DMS53 treated with DMSO at 0.1 percent for 48 hours (cell line): ENCODE measurements around the gene FSCN2.
A peak's percentile ranks its signal among the peaks of the same experiment; 100 is the strongest.
"Not testable (repeated sequence)": the region's sequence is repeated elsewhere in the genome, so short reads cannot be mapped to it uniquely, and the experiment has no call there.

Source experiments
- DNase-seq: peaks from one replicate; lab custom pipeline; 2025; ENCODE audit not compliant: unreplicated experiment; lab: John Stamatoyannopoulos, UW

FSCN2 gene

GRCh38 chr17:81573794-81574642, 45.8 kb downstream of the FSCN2 start:
- no peak for DNase-seq

- DNase-seq: no peak
Observed at GRCh38 chr17:81574643-81574956, 46.4 kb downstream of the FSCN2 start.

GRCh38 chr17:81575836-81576235, 47.7 kb downstream of the FSCN2 start:
- no peak for DNase-seq

GRCh38 chr17:81576621-81577277, 48.6 kb downstream of the FSCN2 start:
- DNase-seq: peak; percentile 16

GRCh38 chr17:81577278-81578000, 49.3 kb downstream of the FSCN2 start:
- DNase-seq: no peak

GRCh38 chr17:81578038-81578441, 49.9 kb downstream of the FSCN2 start:
- no peak for DNase-seq

GRCh38 chr17:81578561-81579225, 50.5 kb downstream of the FSCN2 start:
- no peak for DNase-seq

GRCh38 chr17:81579298-81579697, 51.1 kb downstream of the FSCN2 start:
- no peak for DNase-seq

- DNase-seq: no peak
Observed at GRCh38 chr17:81579821-81580321, 51.7 kb downstream of the FSCN2 start.

- no peak for DNase-seq
Observed at GRCh38 chr17:81580481-81580880, 52.3 kb downstream of the FSCN2 start.

- no peak for DNase-seq
Observed at GRCh38 chr17:81581758-81582157, 53.6 kb downstream of the FSCN2 start.

GRCh38 chr17:81582341-81582740, 54.2 kb downstream of the FSCN2 start:
- DNase-seq: no peak

GRCh38 chr17:81582749-81583148, 54.6 kb downstream of the FSCN2 start:
- no peak for DNase-seq

- peak; percentile 82 for DNase-seq
Observed at GRCh38 chr17:81583589-81584342, 55.6 kb downstream of the FSCN2 start.

GRCh38 chr17:81584771-81585170, 56.6 kb downstream of the FSCN2 start:
- DNase-seq: not testable (repeated sequence)

- no peak for DNase-seq
Observed at GRCh38 chr17:81586096-81586495, 57.9 kb downstream of the FSCN2 start.
